Stimulated activated CD8-positive, alpha-beta memory T cell treated with anti-CD3 and anti-CD28 coated beads, Interleukin-12 subunit alpha, Interleukin-12 subunit beta, amount 100 ng/mL, for 1 hour (primary cell): ENCODE data around the gene SSTR4.
"Not testable (repeated sequence)": the region's sequence is repeated elsewhere in the genome, so short reads cannot be mapped to it uniquely, and the experiment has no call there.

Source experiments
- DNase-seq: peaks from one replicate; pipeline ENCODE4 v3.0.0-alpha.2; 2020; ENCODE audit warnings: low read depth

Gene SSTR4

DNA sequence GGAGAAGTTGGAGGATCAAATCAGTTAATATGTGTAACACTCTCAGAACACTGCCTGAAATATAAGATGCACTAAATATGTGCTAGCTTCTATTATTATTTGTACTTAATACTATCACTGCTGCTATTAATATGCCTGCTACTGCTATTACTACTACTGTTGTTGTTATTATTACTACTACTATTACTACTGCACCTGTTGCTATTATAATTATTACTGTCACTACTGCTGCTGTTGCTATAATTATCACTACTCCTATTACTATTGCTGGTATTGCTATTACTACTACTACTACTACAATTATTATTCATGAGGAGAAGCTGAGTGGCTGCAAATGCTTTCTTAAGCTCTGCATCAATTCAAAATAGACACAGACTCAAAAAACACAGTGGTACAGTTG lies 16.7 kb upstream of the SSTR4 start:
- no peak for DNase-seq

DNA sequence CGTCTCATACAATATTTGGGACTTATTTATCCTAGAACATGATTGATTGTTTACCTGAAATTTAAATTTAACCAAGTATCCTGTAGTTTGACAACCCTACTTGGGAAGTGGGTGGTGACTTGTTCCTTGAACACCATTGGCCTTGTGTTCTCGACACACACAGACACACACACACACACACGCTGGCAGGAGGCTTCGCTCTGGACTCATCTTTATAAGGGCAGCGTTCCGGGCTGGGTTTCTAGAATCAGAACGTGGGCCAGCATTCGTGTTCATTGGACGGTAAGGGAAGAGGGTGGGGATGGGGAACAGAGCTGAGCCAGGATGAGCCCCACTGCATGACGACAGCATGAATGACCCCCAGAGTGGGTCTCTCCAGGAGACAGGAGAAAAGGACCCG lies 16.2 kb upstream of the SSTR4 start:
- no peak for DNase-seq

DNA sequence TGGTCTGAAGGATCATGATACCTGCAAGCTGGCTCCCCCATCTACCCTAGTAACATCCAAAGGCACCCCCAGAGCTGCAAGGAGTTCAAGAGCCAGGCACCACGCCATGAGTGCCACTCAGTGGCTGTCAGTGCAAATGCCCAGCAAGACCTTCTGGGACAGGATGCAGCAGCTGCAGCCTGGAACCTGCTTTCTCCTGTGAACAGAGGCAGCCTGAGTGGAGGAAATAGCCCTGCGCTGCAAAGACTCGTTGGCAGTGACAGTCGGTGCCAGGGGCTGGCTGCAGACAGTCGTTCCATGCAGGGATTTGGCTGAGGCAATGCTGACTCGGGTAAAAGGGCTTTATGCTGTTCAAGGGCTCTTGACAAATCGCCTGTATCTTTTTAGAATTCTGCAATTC lies 15.7 kb upstream of the SSTR4 start:
- DNase-seq = no peak

DNA sequence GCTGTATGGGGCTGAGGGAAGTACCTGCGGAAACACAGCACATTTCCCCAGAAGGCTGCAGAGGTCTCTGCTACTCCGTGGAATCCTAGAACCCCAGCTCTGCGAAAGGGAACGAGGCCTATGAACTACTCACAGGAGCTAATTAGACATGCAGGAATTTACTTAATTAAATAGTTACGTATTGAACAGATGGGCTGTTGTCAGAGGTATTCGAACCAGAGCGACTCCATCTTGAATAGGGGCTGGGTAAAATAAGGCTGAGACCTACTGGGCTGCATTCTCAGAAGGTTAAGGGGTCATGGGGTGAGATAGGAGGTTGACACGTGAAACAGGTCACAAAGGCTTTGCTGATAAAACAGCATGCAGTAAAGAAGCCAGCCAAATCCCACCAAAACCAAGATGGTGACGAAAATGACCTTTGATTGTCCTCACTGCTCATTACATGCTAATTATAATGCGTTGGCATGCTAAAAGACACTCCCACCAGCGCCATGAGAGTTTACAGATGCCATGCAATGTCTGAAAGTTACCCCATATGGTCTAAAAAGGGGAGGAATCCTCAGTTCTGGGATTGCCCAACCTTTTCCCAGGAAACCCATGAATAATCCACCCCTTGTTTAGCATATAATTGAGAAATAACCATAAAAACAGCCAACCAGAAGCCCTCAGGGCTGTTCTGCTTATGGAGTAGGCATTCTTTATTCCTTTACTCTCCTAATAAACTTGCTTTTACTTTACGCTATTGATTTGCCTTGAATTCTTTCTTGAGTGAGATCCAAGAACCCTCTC lies 14.7 kb upstream of the SSTR4 start:
- DNase-seq = no peak

DNA sequence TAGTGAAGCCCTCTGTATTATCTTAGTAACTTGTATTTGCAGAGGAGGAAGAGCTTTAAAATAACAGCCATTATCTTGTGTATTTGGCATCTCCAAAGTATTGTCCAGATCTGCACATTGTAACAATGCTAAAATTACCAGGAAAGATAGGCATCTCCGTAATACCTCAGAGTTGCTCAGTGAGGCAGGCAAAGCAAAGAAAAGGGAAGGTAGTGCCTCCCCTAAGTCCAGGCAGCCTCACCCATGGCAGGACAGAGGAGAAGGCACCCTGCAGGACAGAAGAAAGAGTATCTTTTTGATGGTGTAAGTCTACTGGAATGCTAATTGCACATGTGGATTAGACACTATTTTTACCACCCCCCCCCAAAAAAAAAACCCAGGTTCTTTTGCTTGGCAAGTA lies 13.6 kb upstream of the SSTR4 start:
- DNase-seq = no peak

DNA sequence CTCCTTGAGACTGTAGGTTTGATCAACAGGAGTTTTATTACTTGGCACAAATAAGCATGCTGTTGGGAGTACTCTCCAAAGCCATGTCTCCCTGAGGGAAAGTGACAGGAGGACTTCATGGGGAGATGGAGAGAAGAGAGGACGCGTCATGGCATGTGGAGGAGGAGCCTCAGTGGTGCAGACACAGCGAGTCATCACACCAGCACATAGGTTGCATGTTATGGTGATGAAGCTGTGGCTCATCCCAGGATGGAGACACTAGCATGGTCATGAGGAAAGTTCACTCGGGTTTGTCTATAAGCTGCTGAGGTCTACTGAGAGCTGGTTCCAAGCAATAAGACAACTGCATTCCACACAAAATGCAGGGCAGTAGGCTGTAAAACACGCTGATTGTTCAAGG lies 13.2 kb upstream of the SSTR4 start:
- DNase-seq = no peak

DNA sequence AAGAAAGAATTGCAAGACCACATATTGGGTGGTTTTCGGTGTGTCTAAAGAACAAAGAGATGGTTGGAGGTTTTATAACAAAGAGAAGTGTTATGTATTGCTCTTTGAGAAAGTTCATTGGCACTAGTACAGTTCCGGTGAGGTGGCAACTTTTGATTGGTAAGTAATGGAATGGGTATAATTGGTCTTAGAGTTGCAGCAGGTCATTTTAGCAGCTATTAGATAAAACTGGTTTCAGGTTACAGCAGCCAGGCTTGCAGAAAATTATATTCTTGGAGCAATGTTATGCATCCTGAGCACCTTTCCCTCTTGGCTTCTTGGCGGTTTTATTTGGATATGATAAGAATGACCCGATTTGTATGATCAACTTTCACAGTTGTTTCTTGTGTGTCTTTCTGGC lies 12.3 kb upstream of the SSTR4 start:
- no peak for DNase-seq

DNA sequence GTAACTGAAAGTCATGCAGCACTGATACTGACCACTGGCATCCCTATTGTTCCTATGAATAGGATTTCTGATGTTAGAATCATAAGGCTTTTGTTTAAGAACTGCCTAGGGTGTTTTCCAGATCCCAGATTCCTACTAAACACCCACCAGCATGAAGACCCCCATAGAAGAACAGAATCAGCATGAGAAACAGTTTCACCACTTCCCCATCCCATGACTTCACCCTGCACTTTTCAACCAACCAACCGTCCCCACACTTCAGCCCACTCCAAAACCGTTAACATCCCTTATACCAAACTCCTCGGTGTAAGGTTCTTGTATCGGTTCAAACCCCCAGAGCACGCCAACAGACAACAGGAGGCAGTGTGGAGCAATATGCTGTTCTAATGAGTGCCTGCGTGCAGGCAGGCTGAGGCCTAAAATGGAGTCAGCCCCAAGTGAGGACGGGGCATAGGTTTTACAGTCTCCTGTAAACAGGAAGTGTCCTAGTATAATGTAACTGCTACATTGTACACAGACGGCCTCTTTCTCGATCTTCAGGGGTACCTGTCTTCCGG lies 11.4 kb upstream of the SSTR4 start:
- DNase-seq = no peak

DNA sequence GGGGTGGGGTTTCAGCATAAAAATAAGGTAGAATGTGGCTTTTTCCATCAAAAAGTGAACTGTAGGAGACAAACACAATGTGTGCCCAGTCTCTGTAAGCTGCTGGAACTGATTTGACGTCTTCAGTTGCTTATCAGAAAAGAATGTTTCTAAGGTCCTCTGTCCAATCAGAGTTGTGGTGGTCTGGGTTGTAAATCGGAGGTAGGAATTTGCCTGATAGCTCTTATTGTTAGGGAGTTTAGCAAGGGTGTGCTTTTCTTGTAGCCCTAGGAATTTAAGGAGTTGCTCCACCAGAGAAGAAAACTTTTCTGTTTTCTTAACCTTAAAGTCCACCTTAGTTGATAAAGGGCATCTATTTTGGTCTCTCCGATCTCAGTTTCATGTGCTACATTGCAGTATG lies 10.4 kb upstream of the SSTR4 start:
- DNase-seq = no peak

DNA sequence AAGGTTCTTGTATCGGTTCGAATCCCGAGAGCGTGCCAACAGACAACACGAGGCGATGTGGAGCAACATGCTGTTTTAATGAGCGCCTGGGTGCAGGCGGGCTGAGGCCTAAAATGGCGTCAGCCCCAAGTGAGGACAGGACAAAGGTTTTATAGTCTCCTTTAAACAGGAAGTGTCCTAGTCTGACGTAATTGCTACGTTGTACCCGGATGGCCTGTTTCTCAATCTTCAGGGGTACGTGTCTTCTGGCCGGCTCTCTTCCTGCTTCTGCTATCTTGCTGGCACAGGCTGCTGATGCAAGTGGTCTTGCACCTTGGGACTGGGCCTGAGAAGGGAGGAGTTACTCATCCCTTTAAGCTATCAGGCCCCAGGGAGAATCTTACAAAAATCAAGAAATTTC lies 9.6 kb upstream of the SSTR4 start:
- not testable (repeated sequence) for DNase-seq

DNA sequence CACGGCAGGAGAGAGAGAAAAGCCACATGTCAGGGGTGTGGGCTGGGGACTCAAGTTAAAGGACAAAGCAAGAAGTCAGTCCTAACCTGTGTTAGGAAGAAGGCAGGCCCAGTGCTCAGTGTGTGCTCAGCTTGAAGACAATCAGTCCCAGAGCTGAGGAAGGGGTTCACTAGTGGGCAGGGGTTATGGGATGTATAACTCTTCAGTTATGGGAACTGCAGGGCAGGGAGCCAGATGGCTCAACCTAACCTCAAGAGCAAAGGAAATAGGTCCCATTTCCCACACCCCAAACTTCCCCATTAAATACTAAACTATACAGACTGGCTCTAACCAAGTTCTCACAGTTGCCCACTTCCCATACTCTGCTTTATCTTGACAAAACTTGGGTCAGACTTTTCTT lies 7.4 kb upstream of the SSTR4 start:
- no peak for DNase-seq

DNA sequence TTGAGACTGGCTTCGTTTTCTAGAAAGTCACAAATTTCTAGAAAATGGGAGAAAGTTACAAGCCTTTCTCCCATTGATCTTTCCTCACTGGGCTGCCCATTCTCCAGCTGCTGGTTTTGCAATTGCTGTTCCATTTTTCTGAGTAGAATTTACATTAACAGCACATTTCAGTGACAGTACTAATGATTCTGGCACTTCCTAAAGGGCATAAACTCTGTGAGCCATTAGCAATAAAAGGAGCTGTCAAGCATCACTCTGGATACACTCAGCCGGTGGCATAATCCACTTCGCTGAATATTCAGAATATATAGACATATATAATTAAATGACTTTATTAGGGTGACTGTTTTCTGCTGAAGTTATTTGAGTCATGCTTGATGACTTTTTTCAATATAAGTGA lies 6.7 kb upstream of the SSTR4 start:
- DNase-seq = no peak

DNA sequence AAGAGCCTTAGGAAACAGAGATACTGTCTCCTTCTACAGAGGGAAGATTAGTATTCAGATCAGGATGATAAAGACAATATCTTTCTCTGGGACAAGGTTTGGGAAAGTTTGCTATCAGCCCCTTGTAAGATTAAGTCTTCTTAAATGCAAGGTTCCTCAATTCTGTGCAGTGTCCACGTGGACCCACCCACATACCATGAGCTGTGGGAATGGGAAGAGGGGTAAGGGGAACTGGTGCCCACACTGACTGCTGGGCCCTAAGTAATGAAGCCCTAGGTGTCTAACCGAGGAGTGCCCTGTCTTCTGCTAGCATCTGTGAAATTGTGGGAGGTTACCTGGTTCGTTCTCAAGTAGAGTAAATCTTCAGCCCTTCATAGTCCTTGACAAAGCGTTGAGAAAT lies 5.8 kb upstream of the SSTR4 start:
- no peak for DNase-seq

DNA sequence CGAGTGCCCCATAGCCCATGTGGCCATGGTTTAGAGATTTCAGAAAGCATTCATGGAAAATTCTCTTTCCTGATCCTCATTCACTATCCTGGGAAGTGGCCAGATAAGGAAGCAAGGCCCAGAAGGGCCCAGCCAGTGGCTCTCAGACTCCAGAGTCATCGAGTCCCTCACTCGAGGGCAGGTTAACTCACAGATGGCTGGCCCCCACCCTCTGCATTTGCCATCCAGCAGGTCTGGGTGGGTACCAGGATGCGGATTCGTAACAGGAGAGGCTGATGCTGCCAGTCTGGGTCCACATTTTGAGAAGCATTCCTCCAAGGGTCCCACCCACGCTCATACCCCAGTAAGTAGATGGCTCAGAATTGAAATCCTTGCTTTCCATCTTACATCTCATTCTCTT lies 3.8 kb upstream of the SSTR4 start:
- DNase-seq = no peak

DNA sequence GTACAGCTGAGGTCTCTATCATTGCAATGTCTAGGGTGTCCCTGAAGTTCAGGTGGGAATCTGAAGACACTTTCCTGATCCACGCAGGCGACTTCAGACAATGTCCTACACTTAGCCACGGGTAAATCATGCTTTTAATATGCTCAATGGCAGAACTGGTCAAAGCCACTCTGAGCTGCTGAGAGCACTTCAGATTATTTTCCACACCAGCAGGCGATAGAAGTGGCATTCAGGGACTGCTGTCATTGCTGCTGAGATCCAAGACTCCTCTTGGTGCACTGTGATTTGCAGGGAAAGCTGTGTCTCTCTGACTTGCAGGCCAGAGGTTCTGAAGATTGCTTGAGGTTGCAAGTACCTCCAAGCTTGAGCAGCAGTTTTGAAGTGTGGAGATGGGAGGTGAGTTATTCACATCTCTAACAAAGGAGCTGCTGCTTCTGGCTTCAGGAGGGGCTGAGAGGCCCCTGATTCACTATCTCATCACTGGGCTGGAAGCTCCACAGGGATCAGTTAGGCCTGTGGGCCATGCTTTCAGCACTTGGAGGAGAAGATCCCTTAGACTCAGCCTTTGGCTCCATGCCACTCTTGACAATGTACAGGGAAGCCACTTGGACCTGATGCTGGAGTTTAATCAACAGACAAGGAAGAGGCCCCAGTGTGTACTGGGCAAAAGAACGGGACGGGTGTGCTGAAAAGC lies 2.9 kb upstream of the SSTR4 start:
- DNase-seq = no peak

DNA sequence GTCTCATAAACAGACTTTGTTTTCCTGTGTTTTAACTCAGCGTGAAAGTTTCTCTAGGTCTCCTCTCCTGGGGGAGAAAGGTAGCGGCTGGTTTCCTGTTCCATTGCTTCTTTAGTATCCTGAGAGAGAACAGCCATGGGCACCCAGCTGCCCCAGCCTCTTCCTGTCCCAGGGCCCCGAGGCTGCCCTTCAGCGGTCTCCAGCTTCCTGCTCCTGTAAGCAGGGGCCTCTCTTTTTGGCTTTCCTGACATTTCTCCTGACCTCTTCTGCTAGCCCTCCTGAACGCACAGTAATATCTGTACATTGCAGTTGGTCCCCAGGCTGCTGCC lies 2.4 kb upstream of the SSTR4 start:
- no peak for DNase-seq

DNA sequence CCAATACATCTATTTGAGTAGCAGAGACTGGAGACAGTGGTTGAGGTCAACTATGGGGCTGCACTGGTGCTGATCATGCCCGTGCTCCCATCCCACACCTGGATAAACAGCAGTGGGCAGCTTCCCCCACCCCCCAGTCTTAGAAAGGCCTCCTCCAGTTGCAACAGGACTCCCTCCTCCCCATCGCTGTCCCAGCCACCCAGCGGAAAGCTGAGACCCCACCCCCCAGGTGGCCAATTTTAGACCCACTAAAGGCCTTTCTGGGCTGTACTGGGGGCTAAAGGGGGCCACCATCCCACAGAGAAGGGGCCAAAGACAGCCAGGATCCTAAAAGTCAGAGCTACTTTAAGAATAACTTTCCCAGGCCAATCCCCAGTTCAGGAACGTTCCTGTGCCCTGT lies 1.2 kb upstream of the SSTR4 start:
- no peak for DNase-seq

DNA sequence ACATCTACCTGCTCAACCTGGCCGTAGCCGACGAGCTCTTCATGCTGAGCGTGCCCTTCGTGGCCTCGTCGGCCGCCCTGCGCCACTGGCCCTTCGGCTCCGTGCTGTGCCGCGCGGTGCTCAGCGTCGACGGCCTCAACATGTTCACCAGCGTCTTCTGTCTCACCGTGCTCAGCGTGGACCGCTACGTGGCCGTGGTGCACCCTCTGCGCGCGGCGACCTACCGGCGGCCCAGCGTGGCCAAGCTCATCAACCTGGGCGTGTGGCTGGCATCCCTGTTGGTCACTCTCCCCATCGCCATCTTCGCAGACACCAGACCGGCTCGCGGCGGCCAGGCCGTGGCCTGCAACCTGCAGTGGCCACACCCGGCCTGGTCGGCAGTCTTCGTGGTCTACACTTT lies 619 bp downstream of the SSTR4 start:
- no peak for DNase-seq

DNA sequence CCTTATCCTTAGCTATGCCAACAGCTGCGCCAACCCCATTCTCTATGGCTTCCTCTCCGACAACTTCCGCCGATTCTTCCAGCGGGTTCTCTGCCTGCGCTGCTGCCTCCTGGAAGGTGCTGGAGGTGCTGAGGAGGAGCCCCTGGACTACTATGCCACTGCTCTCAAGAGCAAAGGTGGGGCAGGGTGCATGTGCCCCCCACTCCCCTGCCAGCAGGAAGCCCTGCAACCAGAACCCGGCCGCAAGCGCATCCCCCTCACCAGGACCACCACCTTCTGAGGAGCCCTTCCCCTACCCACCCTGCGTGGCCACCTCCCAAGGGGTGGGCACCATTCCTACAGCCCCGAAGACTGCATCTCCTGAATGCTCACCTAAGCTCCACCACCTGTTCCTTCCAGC lies 1.3 kb downstream of the SSTR4 start:
- DNase-seq = no peak

DNA sequence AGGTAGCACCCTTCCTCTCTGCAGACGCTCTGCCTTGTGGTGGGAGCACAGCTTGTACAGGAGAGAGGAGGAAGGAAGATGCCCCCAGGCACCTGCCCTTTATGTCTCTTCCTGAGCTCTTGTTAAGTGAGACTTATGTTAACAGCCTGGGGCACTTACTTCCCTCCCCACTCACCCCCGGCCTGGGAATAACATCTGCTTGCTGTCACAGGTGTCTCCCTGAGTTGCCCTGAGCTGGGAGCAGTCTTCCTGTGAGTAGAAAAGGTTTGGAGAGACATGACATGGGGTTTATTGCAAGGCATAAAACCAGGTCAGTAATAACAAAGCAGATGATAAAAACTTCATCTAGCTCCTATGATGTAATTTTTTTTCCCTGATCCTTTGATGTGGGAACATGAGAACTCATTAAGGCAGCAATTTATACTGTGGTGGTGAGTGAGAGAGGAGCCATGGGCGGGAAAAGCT lies 1.9 kb downstream of the SSTR4 start:
- DNase-seq = no peak

DNA sequence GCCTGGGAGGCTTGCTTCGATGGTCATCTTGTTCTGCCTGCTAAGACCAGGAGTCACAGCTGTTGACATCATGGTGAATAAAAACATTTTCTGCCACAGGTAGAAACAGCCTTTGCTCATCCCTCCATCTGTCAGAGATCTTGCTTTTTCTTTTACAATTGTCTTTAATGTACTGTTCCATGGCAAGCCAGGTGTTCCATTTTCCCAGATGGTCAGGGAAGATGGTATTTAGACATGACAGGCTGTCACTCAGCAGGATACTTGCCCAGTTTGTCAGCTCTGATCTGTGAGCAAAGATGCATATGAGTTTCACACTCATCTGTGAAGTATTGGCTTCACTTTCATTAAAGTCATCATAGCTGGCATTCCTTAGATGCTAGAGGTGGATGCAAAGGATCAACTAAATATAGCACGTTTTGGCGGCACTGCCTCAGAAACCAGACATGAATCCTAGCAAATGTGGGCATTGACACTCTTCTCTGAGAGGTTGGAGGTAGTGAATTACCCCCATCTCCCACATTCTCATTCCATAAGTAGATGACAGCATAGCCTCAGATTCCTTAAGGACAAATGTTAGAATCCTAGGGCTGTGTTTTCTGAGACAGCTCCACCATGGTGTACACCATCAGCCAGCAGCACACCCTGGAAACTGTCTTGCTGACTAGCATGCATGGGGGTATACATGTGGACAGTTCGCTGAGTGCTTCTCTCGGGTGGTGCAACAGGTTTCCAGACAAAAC lies 4.2 kb downstream of the SSTR4 start:
- no peak for DNase-seq

DNA sequence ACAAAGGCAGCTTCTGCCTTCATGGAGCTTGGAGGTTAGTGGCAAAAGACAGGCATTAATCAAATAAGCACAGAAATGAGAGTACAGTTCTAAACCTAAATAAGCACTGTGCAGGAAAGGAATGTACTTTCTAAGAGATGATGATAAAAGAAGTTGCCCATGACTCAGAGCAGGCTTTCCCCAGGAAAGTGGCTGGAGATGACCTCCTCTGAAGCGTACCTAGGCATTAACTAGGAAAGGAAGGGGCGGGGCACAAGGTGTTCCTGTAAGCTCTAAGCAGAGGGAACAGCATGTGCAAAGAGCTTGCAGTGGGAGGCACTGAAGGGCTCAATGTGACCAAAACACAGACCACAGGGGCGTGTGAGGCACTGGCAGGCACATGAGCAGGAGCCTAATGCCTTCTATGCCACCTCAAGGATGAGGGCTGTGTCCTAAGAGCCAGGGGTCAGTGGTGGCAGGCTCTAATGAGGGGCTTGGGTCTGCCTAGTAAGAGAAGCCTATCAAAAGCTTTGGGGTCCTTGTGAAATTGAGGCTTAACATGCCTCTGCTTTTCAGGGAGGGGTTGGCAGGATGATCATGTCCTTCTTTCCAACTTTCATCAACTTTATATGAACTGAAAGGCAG lies 4.9 kb downstream of the SSTR4 start:
- DNase-seq = no peak

DNA sequence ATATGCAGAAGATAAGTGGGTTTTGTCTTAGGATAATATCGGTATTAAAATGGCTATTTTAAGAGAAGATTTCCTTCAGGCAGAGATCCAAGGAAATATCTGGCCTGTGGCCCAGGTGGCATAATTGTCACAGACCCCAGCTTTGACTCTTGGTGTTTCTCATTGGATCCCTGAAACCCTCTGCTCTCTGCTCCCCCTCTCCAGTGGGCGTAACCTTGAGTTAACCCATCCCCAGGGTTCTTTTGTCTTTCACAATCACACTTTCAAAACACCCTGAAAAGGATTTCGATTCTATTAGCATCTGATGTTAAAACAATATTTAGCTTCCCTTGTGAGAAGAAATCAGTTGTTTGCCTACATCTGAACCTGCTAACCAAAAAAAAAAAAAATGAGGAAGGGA lies 7.2 kb downstream of the SSTR4 start:
- no peak for DNase-seq
